NK-92 (cell line): ENCODE measurements around the gene CKAP4.

Experiments
- DNase-seq: peaks from one replicate; lab custom pipeline; 2025; ENCODE audit not compliant: unreplicated experiment; lab: John Stamatoyannopoulos, UW

Gene CKAP4

GRCh38 chr12:106243620-106244019 lies 4.2 kb downstream of the CKAP4 start:
- DNase-seq: no peak

GRCh38 chr12:106240821-106241220 lies 7.0 kb downstream of the CKAP4 start:
- no peak for DNase-seq

- DNase-seq: no peak
Observed at GRCh38 chr12:106239951-106240335, 7.9 kb downstream of the CKAP4 start.

GRCh38 chr12:106239241-106239950 lies 8.4 kb downstream of the CKAP4 start:
- no peak for DNase-seq

- no peak for DNase-seq
Observed at GRCh38 chr12:106238146-106238545, 9.7 kb downstream of the CKAP4 start.

- DNase-seq: no peak
Observed at GRCh38 chr12:106235770-106236169, 12.1 kb downstream of the CKAP4 start.

GRCh38 chr12:106234449-106234848 lies 13.4 kb downstream of the CKAP4 start:
- DNase-seq: no peak

GRCh38 chr12:106233011-106233410 lies 14.8 kb downstream of the CKAP4 start:
- no peak for DNase-seq

GRCh38 chr12:106229036-106229591 lies 18.7 kb downstream of the CKAP4 start:
- no peak for DNase-seq

- DNase-seq: no peak
Observed at GRCh38 chr12:106228320-106228710, 19.5 kb downstream of the CKAP4 start.

GRCh38 chr12:106227641-106228319 lies 20.0 kb downstream of the CKAP4 start:
- peak; percentile 12 for DNase-seq

GRCh38 chr12:106226884-106227640 lies 20.8 kb downstream of the CKAP4 start:
- DNase-seq: no peak

- DNase-seq: no peak
Observed at GRCh38 chr12:106224355-106224706, 23.5 kb downstream of the CKAP4 start.

- DNase-seq: no peak
Observed at GRCh38 chr12:106223485-106224354, 24.1 kb downstream of the CKAP4 start.

GRCh38 chr12:106220536-106220935 lies 27.3 kb downstream of the CKAP4 start:
- no peak for DNase-seq

GRCh38 chr12:106219043-106219442 lies 28.8 kb downstream of the CKAP4 start:
- no peak for DNase-seq

- no peak for DNase-seq
Observed at GRCh38 chr12:106217706-106218105, 30.1 kb downstream of the CKAP4 start.

GRCh38 chr12:106214571-106214970 lies 33.2 kb downstream of the CKAP4 start:
- DNase-seq: no peak

- no peak for DNase-seq
Observed at GRCh38 chr12:106213662-106214061, 34.2 kb downstream of the CKAP4 start.

GRCh38 chr12:106211973-106212372 lies 35.8 kb downstream of the CKAP4 start:
- DNase-seq: no peak
